Lower lobe of right lung (tissue), 2 donors: Measurements from ENCODE around the gene TRIM25. TPM values are rescaled to one million over a fixed set of nuclear protein-coding genes. Genes with fewer than 3 reads are reported as not detected.

Experiments
- ATAC-seq, 2 donors: fragments of 200-7000 bp; cut with Tn5 transposase; one replicate each; pipeline ENCODE4 v1.9.1; 2020 to 2022; ENCODE audit warnings: mild to moderate bottlenecking in 2 of 2, moderate library complexity in 2 of 2
- DNase-seq: peaks from one replicate; pipeline ENCODE4 v3.0.0-alpha.2; 2020
- H3K27ac ChIP-seq: fragments of 200-600 bp; one replicate; pipeline ENCODE4 v1.8.0; 2022
- H3K27me3 ChIP-seq: fragments of 200-600 bp; one replicate; pipeline ENCODE4 v1.8.0; 2022; ENCODE audit warnings: low read depth
- H3K36me3 ChIP-seq: fragments of 200-600 bp; one replicate; pipeline ENCODE4 v1.8.0; 2022; ENCODE audit warnings: mild to moderate bottlenecking
- H3K4me1 ChIP-seq: fragments of 200-600 bp; one replicate; pipeline ENCODE4 v1.8.0; 2022
- H3K4me3 ChIP-seq: fragments of 200-600 bp; one replicate; pipeline ENCODE4 v1.8.0; 2022; ENCODE audit warnings: mild to moderate bottlenecking
- H3K9me3 ChIP-seq: fragments of 200-600 bp; one replicate; pipeline ENCODE4 v1.8.0; 2022
- CTCF ChIP-seq: fragments of 200-600 bp; IDR thresholded peaks from one replicate; pipeline ENCODE4 v1.8.0; 2022; ENCODE audit warnings: antibody characterized with exemption, mild to moderate bottlenecking
- intact Hi-C: fragments of 100-400 bp; cut with DNase I; formaldehyde crosslinking; loops from one replicate; pipeline ENCODE4 v1.11.0; 2022
- total RNA-seq: library from RNA; stranded (reverse); fragmentation: NEBNext Ultra II Directional; extraction: Animal tissue kit (Norgen Biotek cat#: 25700); gene quantifications from one replicate; pipeline ENCODE4 v1.2.1, GENCODE V29; 2021
- donor health status: DM: no; HTN: yes; CAD: no; lungs with severe emphysema.

The TRIM25 gene
- total RNA-seq, 1 donor from 2014 or later: 125 TPM

DNA sequence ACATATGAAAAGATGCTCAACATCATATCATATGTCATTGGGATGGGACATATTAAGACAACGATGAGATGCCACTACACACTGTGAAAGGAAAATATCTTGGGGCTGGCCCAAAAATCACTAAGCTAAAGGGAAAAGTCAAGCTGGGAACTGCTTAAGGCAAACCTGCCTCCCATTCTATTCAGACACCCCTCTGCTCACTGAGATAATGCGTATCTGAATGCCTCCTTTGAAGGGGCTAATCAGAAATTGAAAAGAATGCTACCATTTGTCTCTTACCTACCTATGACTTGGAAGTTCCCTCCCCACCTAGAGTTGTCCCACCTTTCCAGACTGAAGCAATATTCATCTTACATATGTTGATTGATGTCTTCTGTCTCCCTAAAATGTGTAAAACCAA is 11.2 kb upstream of the TRIM25 start:
- ATAC-seq (no peak), DNase-seq (no peak)
- peaks cover 5% of the 10 kb centered on the region for H3K9me3 ChIP-seq
- no peaks in the 10 kb centered on the region for H3K36me3 ChIP-seq
- H3K4me1 ChIP-seq: no peaks in the 10 kb centered on the region
- H3K27me3 ChIP-seq: no peaks in the 10 kb centered on the region
- no peak for TF ChIP-seq CTCF
- intact Hi-C loops: no loop called here
- no peak overlapping the region for H3K4me3 ChIP-seq
- H3K27ac ChIP-seq: no peak overlapping the region

DNA sequence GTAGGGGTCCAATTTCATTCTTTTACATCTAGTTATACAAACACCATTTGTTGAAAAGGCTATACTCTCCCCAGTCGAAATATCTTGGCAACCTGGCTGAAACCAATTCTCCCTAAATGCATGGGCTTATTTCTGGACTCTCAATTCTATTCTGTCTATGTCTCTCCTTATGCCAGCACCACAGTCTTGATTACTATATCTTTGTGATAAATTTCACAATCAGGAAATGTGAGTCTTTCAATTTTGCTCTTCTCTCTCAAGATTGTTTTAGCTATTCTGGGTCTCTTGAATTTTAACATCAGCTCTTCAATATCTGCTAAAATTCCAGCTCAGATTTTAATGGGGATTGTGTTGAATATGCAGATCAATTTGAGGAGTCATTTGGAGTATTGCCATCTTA is 5.9 kb upstream of the TRIM25 start:
- intact Hi-C loops: no loop called here
- no peak overlapping the region for H3K27ac ChIP-seq
- no peaks in the 10 kb centered on the region for H3K36me3 ChIP-seq
- no peak for ATAC-seq
- H3K4me1 ChIP-seq: peaks cover 20% of the 10 kb centered on the region
- TF ChIP-seq CTCF: no peak
- DNase-seq: no peak
- H3K4me3 ChIP-seq: no peak overlapping the region
- no peaks in the 10 kb centered on the region for H3K27me3 ChIP-seq
- H3K9me3 ChIP-seq: no peaks in the 10 kb centered on the region

GRCh38 chr17:56918916-56919315 is 5.1 kb upstream of the TRIM25 start:
- no peak for TF ChIP-seq CTCF
- intact Hi-C loops: no loop called here
- Histone ChIP-seq H3K27ac (no peak overlapping the region), H3K4me3 (no peak overlapping the region), H3K4me1 (peaks cover 21% of the 10 kb centered on the region), H3K27me3 (no peaks in the 10 kb centered on the region), H3K36me3 (no peaks in the 10 kb centered on the region), H3K9me3 (no peaks in the 10 kb centered on the region)
- no peak for DNase-seq
- ATAC-seq: peak; percentile 7 to 48

DNA sequence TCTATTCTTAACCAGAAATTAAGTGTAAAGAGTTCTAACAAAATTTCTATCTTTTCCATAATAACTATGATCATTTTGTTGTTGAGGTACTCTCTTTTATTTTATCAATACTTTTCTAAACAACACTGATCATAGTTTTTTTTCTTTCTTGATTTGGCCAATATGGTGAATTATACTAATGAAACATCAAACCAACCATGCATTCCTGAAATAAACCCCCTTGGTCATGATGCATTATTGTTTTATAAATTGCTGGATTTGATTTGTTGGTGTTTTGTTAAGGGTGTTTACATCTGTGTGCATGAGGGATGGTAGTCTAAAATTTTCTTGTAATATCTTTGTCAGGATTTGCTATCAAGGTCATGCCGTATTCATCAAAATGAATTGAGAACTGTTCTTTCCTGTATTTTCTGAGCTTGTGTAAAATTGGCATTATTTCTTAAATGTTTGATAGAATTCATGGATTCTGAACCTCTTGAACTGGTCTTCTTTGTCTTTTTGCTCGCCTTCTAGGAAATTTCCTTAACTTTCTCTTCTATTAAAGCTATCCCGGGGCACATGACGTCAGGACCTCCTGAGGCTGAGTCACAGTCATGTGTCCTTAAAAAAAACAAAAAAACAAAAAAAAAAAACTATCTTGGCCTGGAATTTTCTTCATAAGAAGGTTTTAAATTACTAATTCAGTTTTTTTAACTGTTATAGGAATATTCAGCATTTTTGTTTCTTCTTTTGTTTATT is 3.9 kb upstream of the TRIM25 start:
- no peak for TF ChIP-seq CTCF
- H3K9me3 ChIP-seq: no peaks in the 10 kb centered on the region
- H3K36me3 ChIP-seq: no peaks in the 10 kb centered on the region
- H3K4me3 ChIP-seq: no peak overlapping the region
- H3K27ac ChIP-seq: no peak overlapping the region
- no peak for DNase-seq
- intact Hi-C loops: no loop called here
- H3K27me3 ChIP-seq: no peaks in the 10 kb centered on the region
- no peak for ATAC-seq
- peaks cover 21% of the 10 kb centered on the region for H3K4me1 ChIP-seq

DNA sequence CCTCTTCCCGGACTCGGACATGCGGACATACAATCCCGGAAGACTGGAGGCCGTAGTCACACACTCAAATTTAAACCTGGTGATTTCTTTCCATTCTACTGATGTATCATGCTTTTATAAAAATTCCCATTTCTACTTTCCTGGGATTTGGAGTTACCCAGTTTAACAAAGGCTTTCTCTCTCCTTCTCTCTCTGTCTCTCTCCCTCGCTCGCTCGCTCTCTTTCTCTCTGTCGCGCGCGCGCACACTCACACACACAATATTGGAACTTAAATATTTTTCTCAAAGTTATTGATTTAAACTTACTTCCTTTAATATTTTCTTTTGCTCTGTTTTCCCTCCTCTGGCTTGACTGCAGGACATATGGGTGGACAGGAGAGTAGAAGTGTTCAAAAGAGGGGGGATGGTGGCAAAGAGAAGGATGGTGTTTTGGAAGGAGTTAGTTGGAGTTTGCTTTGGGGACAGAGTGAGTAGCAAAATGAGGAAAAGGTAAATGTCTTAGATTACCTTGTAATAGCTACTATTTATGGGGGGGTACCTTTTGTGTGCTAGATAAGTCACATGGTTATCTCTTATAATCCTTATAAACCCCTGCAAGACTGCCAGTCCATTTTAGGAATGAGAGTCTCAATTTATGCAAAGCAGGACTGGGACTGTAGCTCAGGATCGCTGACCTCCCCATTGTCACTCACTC is 878 bp upstream of the TRIM25 start:
- DNase-seq (no peak), ATAC-seq (peak in 1 of 2 donors; percentile 16)
- Histone ChIP-seq H3K27me3 (no peaks in the 10 kb centered on the region), H3K4me3 (peak overlapping the region; percentile 96), H3K4me1 (peaks cover 46% of the 10 kb centered on the region), H3K27ac (peak overlapping the region; percentile 97), H3K9me3 (no peaks in the 10 kb centered on the region), H3K36me3 (no peaks in the 10 kb centered on the region)
- no peak for TF ChIP-seq CTCF
- intact Hi-C loops: no loop called here
